OCI-LY1 (cell line): ENCODE results near the gene STXBP2.

Experiments
- H2AFZ ChIP-seq: fragments of 200-600 bp; sonication (generic), shearing (Covaris generic); 2 replicates; pipeline ENCODE4 v1.6.0; 2014; ENCODE audit warnings: antibody characterized with exemption, mild to moderate bottlenecking, low read length
- H3F3A ChIP-seq: fragments of 200-600 bp; sonication (generic), shearing (Covaris generic); 2 replicates; pipeline ENCODE4 v1.6.0; 2014; ENCODE audit warnings: mild to moderate bottlenecking, antibody characterized with exemption, low read length, moderate library complexity; ENCODE audit not compliant: insufficient read depth
- H3K27ac ChIP-seq: fragments of 200-600 bp; sonication (generic); 2 replicates; pipeline ENCODE4 v1.5.1; 2014; ENCODE audit warnings: low read length, mixed run types, mild to moderate bottlenecking, low read depth; ENCODE audit not compliant: poor library complexity, severe bottlenecking
- H3K27me3 ChIP-seq: fragments of 200-600 bp; sonication (generic); 2 replicates; pipeline ENCODE4 v1.6.0; 2014; ENCODE audit warnings: antibody characterized with exemption, mild to moderate bottlenecking, low read length, moderate library complexity; ENCODE audit not compliant: insufficient read depth
- H3K36me3 ChIP-seq: fragments of 200-600 bp; sonication (generic); 2 replicates; pipeline ENCODE4 v1.6.1; 2014; ENCODE audit warnings: mild to moderate bottlenecking, antibody characterized with exemption, low read length, moderate library complexity, mixed read lengths; ENCODE audit not compliant: insufficient read depth
- H3K4me1 ChIP-seq: fragments of 200-600 bp; sonication (generic); 2 replicates; pipeline ENCODE4 v1.5.1; 2014; ENCODE audit warnings: mild to moderate bottlenecking, low read length, moderate library complexity; ENCODE audit not compliant: insufficient read depth, severe bottlenecking
- H3K4me2 ChIP-seq: fragments of 200-600 bp; sonication (generic), shearing (Covaris generic); 2 replicates; pipeline ENCODE4 v1.6.1; 2014; ENCODE audit warnings: low read length
- H3K4me3 ChIP-seq: fragments of 200-600 bp; sonication (generic); 2 replicates; pipeline ENCODE4 v1.5.1; 2014; ENCODE audit warnings: low read length, low read depth, mild to moderate bottlenecking, mixed read lengths; ENCODE audit not compliant: poor library complexity, severe bottlenecking
- H3K79me2 ChIP-seq: fragments of 200-600 bp; shearing (Covaris generic); 2 replicates; pipeline ENCODE4 v1.6.1; 2016; ENCODE audit warnings: mixed run types, low read length, mixed read lengths; ENCODE audit not compliant: insufficient read depth
- H3K9ac ChIP-seq: fragments of 200-600 bp; sonication (generic), shearing (Covaris generic); 2 replicates; pipeline ENCODE4 v1.6.1; 2014; ENCODE audit warnings: mild to moderate bottlenecking, low read length, mixed read lengths
- H3K9me2 ChIP-seq: fragments of 200-600 bp; sonication (generic), shearing (Covaris generic); 2 replicates; pipeline ENCODE4 v1.6.1; 2014; ENCODE audit warnings: low read depth, mild to moderate bottlenecking, low read length, mixed read lengths
- H3K9me3 ChIP-seq: fragments of 200-600 bp; shearing (Covaris generic); 2 replicates; pipeline ENCODE4 v1.6.1; 2014; ENCODE audit warnings: low read length, mixed read lengths
- H4K20me1 ChIP-seq: fragments of 200-600 bp; sonication (generic), shearing (Covaris generic); 2 replicates; pipeline ENCODE4 v1.6.0; 2016; ENCODE audit warnings: mild to moderate bottlenecking, low read length; ENCODE audit not compliant: insufficient read depth
- CTCF ChIP-seq: fragments of 200-600 bp; sonication (generic), shearing (Covaris generic); IDR thresholded peaks from 2 replicates; pipeline ENCODE4 v1.5.1; 2017; ENCODE audit warnings: mild to moderate bottlenecking, antibody characterized with exemption, low read length, moderate library complexity, mixed read lengths
- EZH2 ChIP-seq: fragments of 200-600 bp; sonication (generic), shearing (Covaris generic); IDR thresholded peaks from 2 replicates; pipeline ENCODE4 v1.8.0; 2017; ENCODE audit warnings: borderline replicate concordance, mixed run types, mild to moderate bottlenecking, antibody characterized with exemption, low read length, moderate library complexity, mixed read lengths

Gene STXBP2

GRCh38 chr19:7654401-7654800 lies 17.5 kb downstream of the STXBP2 start:
- Histone ChIP-seq H3K27ac (no peak overlapping the region), H3K27me3 (0 out of 2 replicates have a peak, but pooled peaks cover 3% of the 10 kb centered on the region), H3K9me2 (no peaks in the 10 kb centered on the region), H3K9me3 (no peaks in the 10 kb centered on the region), H3K4me2 (no peak overlapping the region), H4K20me1 (no peaks in the 10 kb centered on the region), H3K4me1 (peaks cover 13% of the 10 kb centered on the region), H3F3A (no peaks in the 10 kb centered on the region), H3K4me3 (no peak overlapping the region), H3K79me2 (no peaks in the 10 kb centered on the region), H3K36me3 (no peaks in the 10 kb centered on the region), H3K9ac (no peak overlapping the region), H2AFZ (no peak overlapping the region)
- TF ChIP-seq CTCF (no peak), EZH2 (no peak)

- Histone ChIP-seq H2AFZ (no peak overlapping the region), H3K79me2 (no peaks in the 10 kb centered on the region), H3K4me2 (no peak overlapping the region), H3K9me3 (no peaks in the 10 kb centered on the region), H3K9ac (no peak overlapping the region), H3F3A (no peaks in the 10 kb centered on the region), H3K27me3 (0 out of 2 replicates have a peak, but pooled peaks cover 3% of the 10 kb centered on the region), H3K27ac (no peak overlapping the region), H4K20me1 (no peaks in the 10 kb centered on the region), H3K36me3 (no peaks in the 10 kb centered on the region), H3K4me1 (peaks cover 13% of the 10 kb centered on the region), H3K9me2 (no peaks in the 10 kb centered on the region), H3K4me3 (no peak overlapping the region)
- TF ChIP-seq CTCF = no peak
- no peak for TF ChIP-seq EZH2
These were observed 18.7 kb downstream of the STXBP2 start for GRCh38 chr19:7655581-7655980.

- H3K4me1 ChIP-seq = peaks cover 11% of the 10 kb centered on the region
- no peak overlapping the region for H3K4me2 ChIP-seq
These were observed 20.3 kb downstream of the STXBP2 start for GRCh38 chr19:7657131-7657751.

More at GRCh38 chr19:7657131-7657751, 20.3 kb downstream of the STXBP2 start:
- H2AFZ ChIP-seq = no peak overlapping the region
- H3K9me2 ChIP-seq = no peaks in the 10 kb centered on the region
- H4K20me1 ChIP-seq = no peaks in the 10 kb centered on the region
- no peak for TF ChIP-seq EZH2
- no peak for TF ChIP-seq CTCF
- H3F3A ChIP-seq = no peaks in the 10 kb centered on the region
- H3K27ac ChIP-seq = no peak overlapping the region
- no peaks in the 10 kb centered on the region for H3K36me3 ChIP-seq
- no peak overlapping the region for H3K4me3 ChIP-seq
- no peaks in the 10 kb centered on the region for H3K79me2 ChIP-seq
- H3K27me3 ChIP-seq = 0 out of 2 replicates have a peak, but pooled peaks cover 3% of the 10 kb centered on the region
- no peak overlapping the region for H3K9ac ChIP-seq
- H3K9me3 ChIP-seq = no peaks in the 10 kb centered on the region
